Peyer's patch (tissue), 4 donors: ENCODE measurements around the gene MT1A. TPM values are rescaled to one million over a fixed set of nuclear protein-coding genes. Genes with fewer than 3 reads are reported as not detected.
"Not testable (repeated sequence)": the region's sequence is repeated elsewhere in the genome, so short reads cannot be mapped to it uniquely, and the experiment has no call there.

Experiments
- DNase-seq, 3 donors: peaks; one replicate each; pipeline ENCODE4 v3.0.0-alpha.2; 2017 to 2019
- H3K27ac ChIP-seq, 4 donors: fragments of 200-600 bp; sonication (generic); one replicate each; pipeline ENCODE4 v1.5.1; 2016 to 2019
- H3K27me3 ChIP-seq, 2 donors: fragments of 200-600 bp; sonication (generic); one replicate each; pipeline ENCODE4 v1.5.1; 2019
- H3K36me3 ChIP-seq, 3 donors: fragments of 200-600 bp; sonication (generic); one replicate each; pipeline ENCODE4 v1.5.1; 2016 to 2019
- H3K4me1 ChIP-seq, 4 donors: fragments of 200-600 bp; sonication (generic); one replicate each; pipeline ENCODE4 v1.5.1; 2016 to 2019
- H3K4me3 ChIP-seq, 4 donors: fragments of 200-600 bp; sonication (generic); 1 replicate in 3 of 4; 2 replicates in 1 of 4; pipeline ENCODE4 v1.5.1; 2016 to 2019; ENCODE audit warnings: mild to moderate bottlenecking in 1 of 4
- H3K9me3 ChIP-seq, 4 donors: fragments of 200-600 bp; sonication (generic); one replicate each; pipeline ENCODE4 v1.5.1; 2016 to 2019; ENCODE audit warnings: mild to moderate bottlenecking in 1 of 4
- POLR2A ChIP-seq, 2 donors: fragments of 450-650 bp; IDR thresholded peaks; one replicate each; pipeline ENCODE4 v1.5.1; 2017; ENCODE audit warnings: antibody characterized with exemption in 2 of 2, mild to moderate bottlenecking in 2 of 2, moderate library complexity in 2 of 2
- total RNA-seq, 4 donors: library from RNA; depleted of rRNA; stranded (reverse); fragments of >200 nt; gene quantifications; one replicate each; pipeline ENCODE4 v1.1.0, GENCODE V29; 2016
- TF ChIP-seq, protein P1 (sequence below), 6 experiments: fragments of 450-650 bp in 4 of 6; fragments of 200-600 bp in 2 of 6; sonication (generic) in 1 of 6; IDR thresholded peaks; one replicate each; pipeline ENCODE4 v1.5.1; 2017 to 2019; ENCODE audit warnings: antibody characterized with exemption in 6 of 6, mild to moderate bottlenecking in 3 of 6, moderate library complexity in 1 of 6

Gene MT1A
- total RNA-seq, 4 donors from 2014 or later, result 102 TPM; not detected in 3

DNA sequence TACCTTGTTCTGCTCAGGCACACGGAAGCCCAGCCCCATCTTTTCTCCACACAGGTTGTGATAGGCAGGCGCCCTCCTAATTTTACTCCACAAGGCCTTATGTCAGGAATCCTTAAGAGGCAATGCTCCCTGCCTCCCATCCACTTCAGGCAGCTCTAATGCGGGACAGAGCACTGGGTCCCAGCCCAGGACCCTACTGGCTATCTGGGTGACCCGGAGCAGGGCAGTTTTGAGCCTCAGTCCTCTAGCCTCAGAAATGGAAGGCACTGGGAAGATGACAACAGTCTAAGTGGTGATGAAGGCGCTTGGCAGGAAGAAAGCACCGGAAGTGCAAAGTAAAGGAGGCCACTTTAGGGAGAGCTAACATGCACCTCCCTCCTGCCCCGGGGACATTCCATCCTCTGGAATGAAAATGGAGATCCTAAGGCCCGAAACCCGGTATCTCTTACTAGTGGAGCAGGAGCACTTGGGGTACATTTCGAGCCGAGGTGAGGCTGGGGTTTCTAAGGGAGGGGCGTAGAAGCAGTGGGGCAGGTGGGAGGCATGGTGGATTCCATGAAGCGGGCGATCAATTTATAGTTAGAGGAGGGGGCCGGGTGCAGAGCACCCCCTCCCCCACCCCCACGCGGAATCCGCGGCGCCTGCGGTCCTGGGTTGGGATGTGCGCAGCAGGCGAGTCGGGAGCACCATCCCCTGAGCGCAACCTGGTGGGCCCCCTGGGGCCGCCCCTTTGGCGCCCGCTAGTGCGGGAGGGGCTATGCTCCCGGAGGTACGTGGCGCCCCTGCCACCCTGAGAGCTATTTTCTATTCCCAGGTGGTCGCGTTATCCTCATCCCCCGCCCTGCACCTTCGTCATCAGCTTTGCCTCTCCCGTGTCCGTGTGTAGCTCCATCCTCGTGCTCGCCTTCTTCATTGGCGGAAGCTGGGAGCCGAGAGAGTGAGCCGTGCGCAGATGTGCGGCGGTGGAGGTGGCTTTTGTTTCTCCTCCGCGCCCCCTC lies 24.2 kb downstream of the MT1A start:
- H3K9me3 ChIP-seq, result no peaks in the 10 kb centered on the region
- peaks cover 0 to 6% (median 0%) of the 10 kb centered on the region in 3 donors for H3K36me3 ChIP-seq
- TF ChIP-seq POLR2A (IDR thresholded peaks at IDR 0.05), result no peak
- TF ChIP-seq, protein P1, sequence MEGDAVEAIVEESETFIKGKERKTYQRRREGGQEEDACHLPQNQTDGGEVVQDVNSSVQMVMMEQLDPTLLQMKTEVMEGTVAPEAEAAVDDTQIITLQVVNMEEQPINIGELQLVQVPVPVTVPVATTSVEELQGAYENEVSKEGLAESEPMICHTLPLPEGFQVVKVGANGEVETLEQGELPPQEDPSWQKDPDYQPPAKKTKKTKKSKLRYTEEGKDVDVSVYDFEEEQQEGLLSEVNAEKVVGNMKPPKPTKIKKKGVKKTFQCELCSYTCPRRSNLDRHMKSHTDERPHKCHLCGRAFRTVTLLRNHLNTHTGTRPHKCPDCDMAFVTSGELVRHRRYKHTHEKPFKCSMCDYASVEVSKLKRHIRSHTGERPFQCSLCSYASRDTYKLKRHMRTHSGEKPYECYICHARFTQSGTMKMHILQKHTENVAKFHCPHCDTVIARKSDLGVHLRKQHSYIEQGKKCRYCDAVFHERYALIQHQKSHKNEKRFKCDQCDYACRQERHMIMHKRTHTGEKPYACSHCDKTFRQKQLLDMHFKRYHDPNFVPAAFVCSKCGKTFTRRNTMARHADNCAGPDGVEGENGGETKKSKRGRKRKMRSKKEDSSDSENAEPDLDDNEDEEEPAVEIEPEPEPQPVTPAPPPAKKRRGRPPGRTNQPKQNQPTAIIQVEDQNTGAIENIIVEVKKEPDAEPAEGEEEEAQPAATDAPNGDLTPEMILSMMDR (IDR thresholded peaks at IDR 0.05), result no peak
- DNase-seq, result peak in 1 of 3 donors; percentile 25
- H3K4me3 ChIP-seq, result peak overlapping the region; percentile 5 to 44 (median 34)
- H3K27me3 ChIP-seq, result no peaks in the 10 kb centered on the region
- peak overlapping the region in 1 of 4 donors; percentile 46 for H3K27ac ChIP-seq
- peaks cover 0 to 18% (median 2%) of the 10 kb centered on the region in 4 donors for H3K4me1 ChIP-seq

DNA sequence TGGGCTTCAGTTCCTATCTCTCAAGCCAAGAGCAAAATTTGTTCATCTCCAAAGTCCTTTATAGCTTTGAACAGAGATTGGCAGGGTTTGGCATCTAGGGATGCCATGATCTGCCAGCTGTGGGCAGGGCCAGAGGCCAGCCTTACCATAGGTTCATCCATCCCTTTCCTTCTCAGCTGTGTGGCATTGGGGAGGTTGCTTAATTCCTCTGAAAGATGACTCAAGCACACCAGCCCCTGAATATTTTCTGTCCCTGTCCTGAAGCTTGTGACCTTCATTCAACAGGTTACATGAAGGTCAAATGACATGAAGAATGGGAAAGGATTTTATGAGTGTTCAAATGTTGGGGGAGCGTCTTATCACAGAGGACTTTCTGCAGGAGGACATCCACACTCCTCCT lies 26.0 kb downstream of the MT1A start:
- Histone ChIP-seq H3K27ac (no peak overlapping the region), H3K9me3 (no peaks in the 10 kb centered on the region), H3K36me3 (peaks cover 0 to 6% (median 0%) of the 10 kb centered on the region in 3 donors), H3K4me1 (peaks cover 0 to 25% (median 0%) of the 10 kb centered on the region in 4 donors), H3K27me3 (no peaks in the 10 kb centered on the region), H3K4me3 (no peak overlapping the region)
- no peak for DNase-seq
- TF ChIP-seq, protein P1 (IDR thresholded peaks at IDR 0.05), result no peak
- no peak for TF ChIP-seq POLR2A (IDR thresholded peaks at IDR 0.05)

DNA sequence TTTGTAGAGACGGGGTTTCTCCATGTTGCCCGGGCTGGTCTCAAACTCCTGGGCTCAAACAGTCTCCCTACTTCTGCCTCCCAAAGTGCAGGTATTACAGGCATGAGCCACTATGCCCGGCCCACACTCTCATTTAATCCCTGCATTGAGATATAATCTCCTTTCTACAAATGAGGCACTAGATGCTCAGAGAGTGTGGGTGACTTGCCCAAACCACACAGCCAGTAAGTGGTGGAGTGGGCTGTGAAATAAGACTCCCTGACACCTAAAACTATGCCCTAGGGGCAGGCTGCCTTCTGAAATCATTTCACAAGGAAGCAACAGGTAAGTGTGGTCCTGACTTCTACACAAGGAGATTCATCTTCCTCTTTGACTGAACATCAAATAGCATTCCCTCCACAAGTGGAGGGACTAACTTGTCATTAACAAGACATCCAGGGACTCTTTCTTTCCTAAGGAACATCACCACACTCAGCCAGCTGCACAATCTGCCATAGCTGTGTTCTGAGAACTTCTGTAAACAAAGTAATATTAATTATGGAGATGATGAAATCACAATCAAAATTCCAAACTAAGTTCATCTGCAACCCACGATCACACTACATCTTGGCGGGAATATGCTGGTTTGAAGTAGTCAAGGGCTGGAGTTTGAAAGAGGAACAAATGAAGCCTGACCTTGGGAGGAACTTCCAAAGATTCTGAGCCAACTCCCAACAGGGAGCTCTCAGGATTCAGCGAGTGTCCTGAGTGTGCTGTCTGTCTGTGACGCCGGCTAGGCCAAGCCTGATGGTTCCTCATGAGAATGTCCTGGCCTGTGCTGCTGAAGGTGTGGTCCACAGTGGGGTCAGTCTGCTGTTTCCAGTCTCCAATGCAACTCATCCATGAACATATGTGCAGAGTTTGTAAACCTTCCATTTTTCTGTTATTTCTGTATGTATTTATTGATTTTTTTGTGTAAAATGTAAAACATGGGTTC lies 27.1 kb downstream of the MT1A start:
- H3K36me3 ChIP-seq, H3K9me3 ChIP-seq, H3K27me3 ChIP-seq, H3K27ac ChIP-seq, DNase-seq: not testable (repeated sequence)
- Histone ChIP-seq H3K4me3 (peak overlapping the region in 1 of 4 donors; percentile 56), H3K4me1 (peaks cover 0 to 31% (median 0%) of the 10 kb centered on the region in 4 donors)

DNA sequence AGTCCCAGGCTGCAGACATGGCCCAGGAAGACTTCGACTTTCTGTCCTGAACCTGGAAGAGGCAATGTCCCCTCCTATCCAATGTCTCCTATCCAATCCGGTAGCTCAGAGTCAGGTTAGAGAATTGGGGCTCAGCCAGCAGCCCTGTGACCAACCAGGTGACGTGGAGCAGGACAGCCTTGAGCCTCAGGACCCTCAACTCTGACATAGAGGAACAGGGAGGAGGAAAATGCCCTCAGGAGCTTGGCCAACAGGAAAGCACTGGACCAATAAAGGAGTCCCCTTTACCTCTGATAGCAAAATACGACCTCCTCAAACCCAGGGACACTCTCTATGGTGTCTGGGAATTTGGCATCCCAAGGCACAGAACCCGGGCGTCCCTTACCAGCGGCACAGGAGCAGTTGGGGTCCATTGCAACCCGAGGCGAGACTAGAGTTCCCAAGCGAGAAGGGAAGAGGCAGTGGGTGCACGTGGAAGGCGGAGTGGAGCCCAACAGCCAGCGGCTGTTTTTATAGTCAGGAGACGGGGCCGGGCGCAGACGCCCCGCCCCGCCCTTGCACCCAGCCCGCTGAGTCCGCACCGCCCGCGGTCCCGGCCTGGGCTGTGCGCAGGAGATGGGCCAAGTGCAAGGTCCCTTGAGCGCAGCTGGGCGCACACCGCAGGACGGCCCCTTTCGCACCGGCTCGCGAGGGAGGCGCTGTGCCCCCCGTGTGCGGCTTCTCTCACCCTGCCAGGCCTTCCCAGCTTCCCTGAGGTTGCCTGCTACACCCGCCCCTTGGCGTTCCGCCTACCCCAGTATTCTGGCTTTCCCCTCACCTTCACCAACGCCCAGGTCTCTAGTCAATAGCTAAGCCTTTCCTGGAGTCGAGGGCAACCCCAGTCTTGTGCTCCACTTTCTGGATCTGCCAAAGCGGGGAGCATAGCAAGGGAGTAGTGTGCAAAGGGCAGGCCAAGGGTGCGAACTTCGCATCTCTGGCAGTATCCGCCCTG lies 29.4 kb downstream of the MT1A start, which contains the start of gene MT1G:
Gene MT1G (minus strand): TSS at position 485 of the 991 bp plus-strand sequence. CDS start 72 bp downstream, at position 413.
- peak within 1 kb of the TSS in 2 of 4 donors; percentile 34 to 56 for H3K4me3 ChIP-seq
- no peaks in the 10 kb centered on the region for H3K27me3 ChIP-seq
- peak in 2 of 3 donors; percentile 76 to 94 for DNase-seq
- no peaks in the 10 kb centered on the region for H3K9me3 ChIP-seq
- peak; percentile 57 to 85 for TF ChIP-seq POLR2A (IDR thresholded peaks at IDR 0.05)
- TF ChIP-seq, protein P1 (IDR thresholded peaks at IDR 0.05), result no peak
- H3K36me3 ChIP-seq, result no peaks in the 10 kb centered on the region
- peak within 1 kb of the TSS in 2 of 4 donors; percentile 48 to 93 for H3K27ac ChIP-seq
- H3K4me1 ChIP-seq, result peaks cover 0 to 25% (median 0%) of the 10 kb centered on the region in 4 donors
